HG03280 (cell line): ENCODE measurements around the gene MSRB3.
"Not testable (repeated sequence)": the region's sequence is repeated elsewhere in the genome, so short reads cannot be mapped to it uniquely, and the experiment has no call there.

Experiments used
- ATAC-seq: cut with Tn5 transposase; IDR thresholded peaks from one replicate; pipeline ENCODE4 v1.9.1; 2021; ENCODE audit warnings: mild to moderate bottlenecking, moderate library complexity; ENCODE audit not compliant: unreplicated experiment

MSRB3 gene

GRCh38 chr12:65449400-65449799 is 170.9 kb downstream of the MSRB3 start:
- no peak for ATAC-seq

GRCh38 chr12:65450625-65451024 is 172.1 kb downstream of the MSRB3 start:
- no peak for ATAC-seq

GRCh38 chr12:65454115-65454787 is 175.8 kb downstream of the MSRB3 start:
- no peak for ATAC-seq

DNA sequence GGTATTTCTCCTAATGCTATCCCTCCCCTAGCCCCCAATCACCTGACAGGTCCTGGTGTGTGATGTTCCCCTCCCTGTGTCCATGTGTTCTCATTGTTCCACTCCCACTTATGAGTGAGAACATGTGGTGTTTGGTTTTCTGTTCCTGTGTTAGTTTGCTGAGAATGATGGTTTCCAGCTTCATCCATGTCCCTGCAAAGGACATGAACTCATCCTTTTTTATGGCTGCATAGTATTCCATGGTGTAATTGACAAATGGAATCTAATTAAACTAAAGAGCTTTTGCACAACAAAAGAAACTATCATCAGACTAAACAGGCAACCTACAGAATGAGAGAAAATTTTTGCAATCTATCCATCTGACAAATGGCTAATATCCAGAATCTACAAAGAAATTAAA is 178.9 kb downstream of the MSRB3 start:
- ATAC-seq, result not testable (repeated sequence)

- ATAC-seq, result no peak
Observed at GRCh38 chr12:65458718-65459117, 180.2 kb downstream of the MSRB3 start.

DNA sequence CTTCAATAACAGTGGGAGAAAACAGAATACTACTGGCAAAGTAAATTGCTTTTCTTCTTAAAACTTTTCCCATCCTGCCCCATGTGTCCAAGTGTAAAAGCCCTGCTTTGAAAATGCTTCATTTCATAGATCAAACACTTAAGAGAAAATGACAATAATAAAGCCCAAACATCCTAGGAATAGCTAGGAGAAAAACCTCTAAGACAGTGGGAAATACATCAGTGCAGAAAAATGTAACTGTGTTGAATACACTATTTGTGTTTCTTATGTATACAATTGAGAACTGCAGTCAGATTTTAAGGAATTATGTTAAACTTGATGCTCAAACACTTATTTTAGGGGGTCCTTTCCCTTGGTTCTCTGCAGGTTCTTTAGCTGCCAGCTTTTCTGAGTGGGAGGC is 181.1 kb downstream of the MSRB3 start:
- no peak for ATAC-seq

- no peak for ATAC-seq
Observed at GRCh38 chr12:65460063-65460462, 181.6 kb downstream of the MSRB3 start.

DNA sequence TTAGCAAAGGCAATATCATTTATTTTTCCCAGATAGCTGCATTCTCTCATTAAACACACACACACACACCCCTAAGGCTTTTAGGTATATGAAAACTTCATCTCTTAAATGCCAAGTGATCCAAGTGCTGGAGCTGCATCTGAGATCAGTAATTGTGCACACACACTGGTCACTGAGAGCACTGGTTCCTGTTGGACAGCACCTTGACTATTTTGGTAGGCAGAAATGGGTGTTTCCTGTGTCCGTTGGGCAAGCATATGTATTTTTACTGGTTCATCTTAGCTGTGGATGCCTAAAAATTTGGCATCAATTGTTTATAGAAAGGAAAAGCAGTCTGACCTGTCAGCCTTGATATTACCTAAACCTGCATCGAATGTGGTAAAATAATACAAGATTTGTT is 182.5 kb downstream of the MSRB3 start:
- no peak for ATAC-seq

DNA sequence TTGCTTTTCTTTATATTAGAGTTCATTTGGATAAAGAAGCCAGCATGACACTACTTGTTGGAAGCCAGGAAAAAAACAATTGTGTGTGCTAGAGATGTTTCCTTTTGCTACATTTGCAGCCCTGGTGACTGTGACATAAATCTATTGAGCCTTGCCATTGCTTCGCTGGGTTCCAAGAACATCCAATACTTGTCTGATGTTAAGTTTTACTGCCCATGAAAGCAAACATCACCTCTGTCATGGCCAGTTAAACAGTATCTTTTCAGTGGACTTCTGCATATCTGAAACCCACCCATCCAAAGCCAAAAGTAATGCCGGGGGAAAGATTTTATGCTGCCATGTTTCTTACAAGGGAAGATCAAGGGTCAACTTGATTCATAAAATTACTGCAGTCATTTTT is 184.0 kb downstream of the MSRB3 start:
- ATAC-seq, result no peak

DNA sequence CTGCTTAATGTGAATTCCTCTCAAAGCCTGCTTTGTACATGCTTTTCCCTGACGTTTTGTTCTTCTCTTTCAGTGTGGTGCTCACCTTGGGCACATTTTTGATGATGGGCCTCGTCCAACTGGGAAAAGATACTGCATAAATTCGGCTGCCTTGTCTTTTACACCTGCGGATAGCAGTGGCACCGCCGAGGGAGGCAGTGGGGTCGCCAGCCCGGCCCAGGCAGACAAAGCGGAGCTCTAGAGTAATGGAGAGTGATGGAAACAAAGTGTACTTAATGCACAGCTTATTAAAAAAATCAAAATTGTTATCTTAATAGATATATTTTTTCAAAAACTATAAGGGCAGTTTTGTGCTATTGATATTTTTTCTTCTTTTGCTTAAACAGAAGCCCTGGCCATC is 184.6 kb downstream of the MSRB3 start:
- no peak for ATAC-seq

DNA sequence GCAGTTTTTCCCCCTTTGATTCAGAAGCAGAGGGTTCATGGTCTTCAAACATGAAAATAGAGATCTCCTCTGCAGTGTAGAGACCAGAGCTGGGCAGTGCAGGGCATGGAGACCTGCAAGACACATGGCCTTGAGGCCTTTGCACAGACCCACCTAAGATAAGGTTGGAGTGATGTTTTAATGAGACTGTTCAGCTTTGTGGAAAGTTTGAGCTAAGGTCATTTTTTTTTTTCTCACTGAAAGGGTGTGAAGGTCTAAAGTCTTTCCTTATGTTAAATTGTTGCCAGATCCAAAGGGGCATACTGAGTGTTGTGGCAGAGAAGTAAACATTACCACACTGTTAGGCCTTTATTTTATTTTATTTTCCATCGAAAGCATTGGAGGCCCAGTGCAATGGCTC is 185.1 kb downstream of the MSRB3 start:
- no peak for ATAC-seq

GRCh38 chr12:65464930-65465329 is 186.4 kb downstream of the MSRB3 start:
- ATAC-seq, result no peak

DNA sequence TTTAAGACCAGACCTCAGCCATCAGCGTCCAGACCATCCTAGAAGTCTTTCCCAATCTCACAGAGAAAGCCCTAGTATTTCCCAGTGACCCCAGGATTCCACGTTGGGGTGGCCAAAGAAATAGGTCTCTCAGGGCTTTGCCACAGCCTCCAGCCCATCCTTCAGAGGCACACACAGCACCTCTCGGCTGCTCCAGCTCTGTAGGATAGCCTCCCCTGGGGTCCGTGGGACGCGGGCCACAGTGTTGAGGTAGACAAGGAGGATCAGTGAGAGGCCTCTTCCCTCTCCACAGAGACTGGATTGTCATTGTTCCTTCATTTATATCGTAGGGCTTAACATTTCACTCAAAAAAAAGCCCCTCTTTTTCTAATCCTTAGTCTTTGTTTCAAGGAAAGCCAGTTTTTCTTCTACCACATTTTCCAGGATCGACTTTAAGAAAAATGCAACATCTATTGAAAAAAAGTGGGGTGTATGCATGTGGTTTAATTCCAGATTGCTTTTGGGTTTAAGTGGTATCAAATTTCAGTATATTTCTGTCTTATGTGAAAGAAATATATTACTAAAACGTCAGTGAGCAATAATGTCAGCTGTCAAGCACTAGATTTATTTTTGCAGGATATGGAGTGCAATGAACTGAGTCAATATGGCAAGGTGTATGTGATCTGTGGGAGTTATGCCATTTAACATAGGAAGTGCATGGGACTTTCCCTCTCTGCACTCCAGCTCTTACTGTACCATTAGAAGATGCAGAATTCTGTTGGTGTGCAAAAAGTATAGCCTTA is 187.5 kb downstream of the MSRB3 start:
- no peak for ATAC-seq

DNA sequence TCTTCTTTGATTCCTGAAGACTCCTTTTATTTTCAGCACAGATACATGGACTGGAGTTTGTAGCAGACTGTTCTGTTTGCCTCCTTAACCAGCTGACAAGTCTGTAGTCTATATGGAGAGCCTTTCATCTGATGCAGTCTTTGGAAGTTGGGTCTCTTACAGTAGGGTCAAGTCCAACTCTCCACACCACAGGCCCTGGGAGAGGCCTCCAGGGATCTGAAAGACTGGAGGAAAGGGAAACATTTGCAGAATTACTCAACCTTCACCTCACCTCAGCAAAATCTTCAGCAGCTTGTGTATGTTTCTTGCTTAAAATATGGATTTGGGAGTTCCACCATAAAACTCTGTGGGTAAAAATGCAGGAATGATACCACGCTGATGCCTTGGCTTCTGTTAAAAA is 188.4 kb downstream of the MSRB3 start:
- ATAC-seq, result no peak

DNA sequence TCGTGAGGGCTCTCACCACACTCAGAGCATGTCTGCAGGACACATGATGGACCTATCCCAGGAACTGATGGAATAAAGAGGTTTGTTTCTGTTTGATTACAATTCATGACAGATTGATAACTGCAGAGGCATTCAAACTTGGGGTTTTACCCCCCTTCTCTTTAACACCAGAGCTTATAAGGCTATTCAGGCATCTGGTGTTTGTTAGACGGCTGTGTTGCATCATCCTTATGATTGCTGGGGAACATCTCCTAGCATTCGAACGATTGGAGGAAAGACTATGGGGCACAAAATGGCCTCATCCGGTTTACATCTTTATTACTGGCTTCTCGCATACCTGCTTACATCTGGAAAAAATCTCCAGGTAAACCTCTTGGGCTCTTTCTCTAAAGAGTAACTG is 191.8 kb downstream of the MSRB3 start:
- no peak for ATAC-seq

GRCh38 chr12:65472079-65472478 is 193.6 kb downstream of the MSRB3 start:
- ATAC-seq, result no peak

- no peak for ATAC-seq
Observed at GRCh38 chr12:65474831-65475230, 196.3 kb downstream of the MSRB3 start.

GRCh38 chr12:65477721-65478120 is 199.2 kb downstream of the MSRB3 start:
- ATAC-seq, result no peak

GRCh38 chr12:65483891-65484516 is 205.5 kb downstream of the MSRB3 start:
- not testable (repeated sequence) for ATAC-seq

DNA sequence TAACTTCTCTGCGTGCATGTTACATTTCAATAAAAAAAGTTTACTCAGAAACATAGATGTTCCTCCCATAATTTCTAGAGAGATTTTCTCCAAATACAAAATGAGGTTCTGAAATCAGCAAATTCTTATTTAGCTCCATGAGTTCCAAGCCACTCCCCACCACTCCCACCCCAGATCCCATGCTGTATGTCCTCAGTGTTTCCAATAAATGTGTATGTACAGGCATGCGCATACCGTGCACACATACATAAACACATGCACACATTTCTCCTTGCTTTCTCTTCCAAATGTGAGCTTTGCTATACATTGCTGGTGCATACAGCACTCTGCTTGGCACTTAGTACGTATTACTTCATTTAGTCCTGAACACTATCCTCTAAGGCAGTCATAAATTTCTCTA is 209.7 kb downstream of the MSRB3 start:
- no peak for ATAC-seq

DNA sequence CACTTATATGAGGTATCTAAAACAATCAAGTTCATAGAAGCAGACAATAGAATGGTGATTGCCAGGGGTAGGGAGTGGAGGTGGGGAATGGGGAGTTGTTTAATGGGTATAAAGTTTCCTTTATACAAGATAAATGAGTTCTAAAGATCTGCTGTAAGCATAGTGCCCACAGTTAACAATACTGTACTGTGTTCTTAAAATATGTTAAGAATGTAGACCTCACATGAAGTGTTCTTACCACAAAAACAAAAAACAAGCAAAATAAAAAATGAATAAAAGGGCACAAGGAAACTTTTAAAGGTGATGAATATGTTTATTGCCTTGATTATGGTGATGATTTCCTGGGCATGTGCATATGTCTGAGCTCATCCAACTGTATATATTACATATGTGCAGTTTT is 211.8 kb downstream of the MSRB3 start:
- ATAC-seq, result no peak
